Measurements from ENCODE around the gene GDI2.

DNA sequence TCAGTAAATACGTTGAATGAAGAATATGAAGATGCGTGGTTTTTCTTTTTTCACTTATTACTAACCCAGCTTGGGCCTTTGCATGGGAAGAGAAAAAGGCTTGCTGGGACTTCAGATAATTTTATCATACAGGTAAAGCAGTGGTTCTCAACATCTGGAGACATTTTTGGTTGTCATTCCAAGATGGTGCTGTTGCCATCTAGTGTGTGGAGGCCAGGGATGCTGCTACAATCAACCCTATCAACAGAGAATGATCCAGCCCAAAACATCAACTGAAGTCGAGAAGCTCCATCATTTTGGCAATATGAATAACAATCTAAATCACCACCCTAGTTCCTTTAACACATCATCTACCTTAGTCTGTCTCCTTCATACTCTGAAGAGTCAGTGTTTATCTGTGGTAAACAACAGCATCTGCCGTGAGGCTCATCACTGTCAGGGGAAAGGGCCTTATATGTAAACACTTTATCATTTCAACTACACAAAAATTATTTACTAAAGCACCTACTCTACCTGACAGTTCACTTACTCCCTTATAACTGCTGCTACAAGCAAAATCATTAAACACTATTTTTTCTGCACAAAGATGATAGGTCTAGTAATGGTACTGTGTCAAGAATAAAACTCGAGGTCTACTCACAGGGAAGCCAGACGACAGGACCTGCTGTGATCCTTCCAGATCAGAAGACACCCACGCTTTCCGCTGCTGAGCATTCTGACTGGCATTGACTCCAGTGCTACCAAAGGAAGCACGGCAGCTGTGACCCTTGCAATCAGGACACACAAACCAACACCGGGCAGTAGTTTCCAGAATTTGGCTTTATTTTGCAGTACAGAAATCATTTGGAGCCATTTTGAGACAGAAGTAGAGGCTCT lies 48.6 kb downstream of the GDI2 start:
- TF ChIP-seq, protein P1, sequence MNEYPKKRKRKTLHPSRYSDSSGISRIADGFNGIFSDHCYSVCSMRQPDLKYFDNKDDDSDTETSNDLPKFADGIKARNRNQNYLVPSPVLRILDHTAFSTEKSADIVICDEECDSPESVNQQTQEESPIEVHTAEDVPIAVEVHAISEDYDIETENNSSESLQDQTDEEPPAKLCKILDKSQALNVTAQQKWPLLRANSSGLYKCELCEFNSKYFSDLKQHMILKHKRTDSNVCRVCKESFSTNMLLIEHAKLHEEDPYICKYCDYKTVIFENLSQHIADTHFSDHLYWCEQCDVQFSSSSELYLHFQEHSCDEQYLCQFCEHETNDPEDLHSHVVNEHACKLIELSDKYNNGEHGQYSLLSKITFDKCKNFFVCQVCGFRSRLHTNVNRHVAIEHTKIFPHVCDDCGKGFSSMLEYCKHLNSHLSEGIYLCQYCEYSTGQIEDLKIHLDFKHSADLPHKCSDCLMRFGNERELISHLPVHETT (CRISPR knock-in tag; conservative IDR thresholded peaks at IDR 0.05): no peak
- TF ChIP-seq, protein P2, sequence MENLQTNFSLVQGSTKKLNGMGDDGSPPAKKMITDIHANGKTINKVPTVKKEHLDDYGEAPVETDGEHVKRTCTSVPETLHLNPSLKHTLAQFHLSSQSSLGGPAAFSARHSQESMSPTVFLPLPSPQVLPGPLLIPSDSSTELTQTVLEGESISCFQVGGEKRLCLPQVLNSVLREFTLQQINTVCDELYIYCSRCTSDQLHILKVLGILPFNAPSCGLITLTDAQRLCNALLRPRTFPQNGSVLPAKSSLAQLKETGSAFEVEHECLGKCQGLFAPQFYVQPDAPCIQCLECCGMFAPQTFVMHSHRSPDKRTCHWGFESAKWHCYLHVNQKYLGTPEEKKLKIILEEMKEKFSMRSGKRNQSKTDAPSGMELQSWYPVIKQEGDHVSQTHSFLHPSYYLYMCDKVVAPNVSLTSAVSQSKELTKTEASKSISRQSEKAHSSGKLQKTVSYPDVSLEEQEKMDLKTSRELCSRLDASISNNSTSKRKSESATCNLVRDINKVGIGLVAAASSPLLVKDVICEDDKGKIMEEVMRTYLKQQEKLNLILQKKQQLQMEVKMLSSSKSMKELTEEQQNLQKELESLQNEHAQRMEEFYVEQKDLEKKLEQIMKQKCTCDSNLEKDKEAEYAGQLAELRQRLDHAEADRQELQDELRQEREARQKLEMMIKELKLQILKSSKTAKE (CRISPR knock-in tag; IDR thresholded peaks at IDR 0.05; ENCODE audit: borderline replicate concordance): no peak
- TF ChIP-seq POLR2AphosphoS5 (IDR thresholded peaks at IDR 0.05; ENCODE audit: low read depth, low read length) (no peak; the same call in 1 of the 2 replicates), ZNF33B (CRISPR knock-in tag; IDR thresholded peaks at IDR 0.05) (no peak), CEBPB (IDR thresholded peaks at IDR 0.05; ENCODE audit: borderline replicate concordance, low read depth, low read length) (no peak)
